Smooth muscle cell (in vitro differentiated cells): Measurements from ENCODE around the gene SART1. TPM values are rescaled to one million over a fixed set of nuclear protein-coding genes. Genes with fewer than 3 reads are reported as not detected.
A peak's percentile ranks its signal among the peaks of the same experiment; 100 is the strongest.

Experiments
- DNase-seq: peaks from one replicate; lab custom pipeline; 2025; ENCODE audit not compliant: unreplicated experiment; lab: John Stamatoyannopoulos, UW
- H2AFZ ChIP-seq: fragments of 200-600 bp; sonication (generic); 2 replicates; pipeline ENCODE4 v1.6.0; 2016; ENCODE audit warnings: antibody characterized with exemption, low read depth, mild to moderate bottlenecking
- H3F3A ChIP-seq: fragments of 200-600 bp; sonication (generic); 2 replicates; pipeline ENCODE4 v1.6.0; 2017; ENCODE audit warnings: antibody characterized with exemption, low read depth
- H3K27ac ChIP-seq: fragments of 200-600 bp; sonication (generic); 2 replicates; pipeline ENCODE4 v1.5.1; 2016; ENCODE audit warnings: low read depth, mild to moderate bottlenecking
- H3K27me3 ChIP-seq: fragments of 200-600 bp; sonication (generic); 2 replicates; pipeline ENCODE4 v1.6.1; 2016; ENCODE audit warnings: low read depth, mild to moderate bottlenecking
- H3K36me3 ChIP-seq: fragments of 200-600 bp; sonication (generic); 2 replicates; pipeline ENCODE4 v1.5.1; 2016; ENCODE audit warnings: low read depth
- H3K4me1 ChIP-seq: fragments of 200-600 bp; sonication (generic); 2 replicates; pipeline ENCODE4 v1.5.1; 2016; ENCODE audit warnings: low read depth
- H3K4me2 ChIP-seq: fragments of 200-600 bp; sonication (generic); 2 replicates; pipeline ENCODE4 v1.6.0; 2016; ENCODE audit warnings: mild to moderate bottlenecking
- H3K4me3 ChIP-seq: fragments of 200-600 bp; sonication (generic); 2 replicates; pipeline ENCODE4 v1.5.1; 2016; ENCODE audit warnings: mild to moderate bottlenecking
- H3K79me2 ChIP-seq: fragments of 200-600 bp; sonication (generic); 2 replicates; pipeline ENCODE4 v1.6.0; 2016; ENCODE audit warnings: low read depth, mild to moderate bottlenecking
- H3K9ac ChIP-seq: fragments of 200-600 bp; sonication (generic); 2 replicates; pipeline ENCODE4 v1.6.0; 2016; ENCODE audit warnings: low read depth
- H3K9me3 ChIP-seq: fragments of 200-600 bp; sonication (generic); replicated peaks from 2 replicates; pipeline ENCODE4 v1.5.1; 2016; ENCODE audit warnings: low read depth
- H4K20me1 ChIP-seq: fragments of 200-600 bp; sonication (generic); 2 replicates; pipeline ENCODE4 v1.6.0; 2016; ENCODE audit warnings: low read depth
- WGBS: methylation state at CpG from one replicate; pipeline ENCODE4 v1.1.7; 2016; ENCODE audit warnings: low lambda C conversion rate; 5-methylcytosine and 5-hydroxymethylcytosine counted together
- polyA plus RNA-seq: library from polyadenylated mRNA; unstranded; fragments of >200 nt; fragmentation: Nextera tagmentation; extraction: Ambion mirVana; gene quantifications from 2 replicates; pipeline ENCODE4 v1.2.1, GENCODE V29; 2016
- total RNA-seq: library from RNA; depleted of rRNA; stranded (reverse); fragments of >200 nt; gene quantifications from 2 replicates; pipeline ENCODE4 v1.2.3, GENCODE V29; 2014
- TF ChIP-seq, protein P1 (sequence below): fragments of 200-600 bp; sonication (generic); IDR thresholded peaks from 2 replicates; pipeline ENCODE4 v1.5.1; 2017; ENCODE audit warnings: borderline replicate concordance, mild to moderate bottlenecking, antibody characterized with exemption; ENCODE audit not compliant: insufficient read depth, poor library complexity, severe bottlenecking

SART1 gene, protein sequence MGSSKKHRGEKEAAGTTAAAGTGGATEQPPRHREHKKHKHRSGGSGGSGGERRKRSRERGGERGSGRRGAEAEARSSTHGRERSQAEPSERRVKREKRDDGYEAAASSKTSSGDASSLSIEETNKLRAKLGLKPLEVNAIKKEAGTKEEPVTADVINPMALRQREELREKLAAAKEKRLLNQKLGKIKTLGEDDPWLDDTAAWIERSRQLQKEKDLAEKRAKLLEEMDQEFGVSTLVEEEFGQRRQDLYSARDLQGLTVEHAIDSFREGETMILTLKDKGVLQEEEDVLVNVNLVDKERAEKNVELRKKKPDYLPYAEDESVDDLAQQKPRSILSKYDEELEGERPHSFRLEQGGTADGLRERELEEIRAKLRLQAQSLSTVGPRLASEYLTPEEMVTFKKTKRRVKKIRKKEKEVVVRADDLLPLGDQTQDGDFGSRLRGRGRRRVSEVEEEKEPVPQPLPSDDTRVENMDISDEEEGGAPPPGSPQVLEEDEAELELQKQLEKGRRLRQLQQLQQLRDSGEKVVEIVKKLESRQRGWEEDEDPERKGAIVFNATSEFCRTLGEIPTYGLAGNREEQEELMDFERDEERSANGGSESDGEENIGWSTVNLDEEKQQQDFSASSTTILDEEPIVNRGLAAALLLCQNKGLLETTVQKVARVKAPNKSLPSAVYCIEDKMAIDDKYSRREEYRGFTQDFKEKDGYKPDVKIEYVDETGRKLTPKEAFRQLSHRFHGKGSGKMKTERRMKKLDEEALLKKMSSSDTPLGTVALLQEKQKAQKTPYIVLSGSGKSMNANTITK
- 13.0 and 22.5 TPM in 2 replicates for total RNA-seq
- 61.4 and 62.5 TPM in 2 replicates for polyA plus RNA-seq

DNA sequence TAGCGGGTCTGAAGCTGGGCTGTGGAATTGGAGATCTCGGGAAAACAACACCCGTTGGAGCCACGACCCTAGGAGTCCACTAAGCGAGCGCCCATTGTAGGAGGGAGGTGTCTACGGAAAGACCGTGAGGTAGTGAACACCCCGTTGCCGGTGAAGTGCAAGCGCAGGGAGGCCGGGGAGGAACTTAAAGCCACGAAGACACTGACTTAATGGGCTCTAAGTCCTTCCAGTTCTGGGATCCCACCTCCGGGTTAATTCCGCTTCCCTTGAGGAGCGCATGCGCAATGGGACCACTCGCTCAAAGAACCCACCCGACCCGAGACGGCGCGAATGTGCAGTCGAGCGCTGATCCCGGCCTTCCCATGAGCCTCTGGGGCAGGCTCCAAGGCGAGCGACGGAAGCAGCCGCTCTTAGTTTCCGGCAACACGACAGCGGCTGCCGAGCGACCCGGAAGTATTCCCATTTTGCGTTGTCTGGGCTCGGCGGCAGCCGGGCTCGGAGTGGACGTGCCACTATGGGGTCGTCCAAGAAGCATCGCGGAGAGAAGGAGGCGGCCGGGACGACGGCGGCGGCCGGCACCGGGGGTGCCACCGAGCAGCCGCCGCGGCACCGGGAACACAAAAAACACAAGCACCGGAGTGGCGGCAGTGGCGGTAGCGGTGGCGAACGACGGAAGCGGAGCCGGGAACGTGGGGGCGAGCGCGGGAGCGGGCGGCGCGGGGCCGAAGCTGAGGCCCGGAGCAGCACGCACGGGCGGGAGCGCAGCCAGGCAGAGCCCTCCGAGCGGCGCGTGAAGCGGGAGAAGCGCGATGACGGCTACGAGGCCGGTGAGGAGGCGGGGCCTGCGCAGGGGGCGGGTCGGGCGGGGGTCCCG, at the start of gene SART1:
Gene SART1 (plus strand): TSS at position 468 of the 874 bp plus-strand sequence. CDS start 47 bp downstream, at position 515.
- H3K4me2 ChIP-seq = peak within 1 kb of the TSS; percentile 96
- DNase-seq = peak; percentile 86
- peaks cover 7% of the 10 kb centered on the region for H4K20me1 ChIP-seq
- WGBS = 1% methylated on average over 75 of the region's 97 CpGs
- H3K27ac ChIP-seq = peak within 1 kb of the TSS; percentile 94
- H3K4me1 ChIP-seq = peaks cover 12% of the 10 kb centered on the region
- H2AFZ ChIP-seq = peak within 1 kb of the TSS; percentile 90
- peaks cover 26% of the 10 kb centered on the region for H3K79me2 ChIP-seq
- H3K9me3 ChIP-seq = no peaks in the 10 kb centered on the region
- H3K36me3 ChIP-seq = no peaks in the 10 kb centered on the region
- peak within 1 kb of the TSS; percentile 99 for H3K9ac ChIP-seq
- TF ChIP-seq, protein P1, sequence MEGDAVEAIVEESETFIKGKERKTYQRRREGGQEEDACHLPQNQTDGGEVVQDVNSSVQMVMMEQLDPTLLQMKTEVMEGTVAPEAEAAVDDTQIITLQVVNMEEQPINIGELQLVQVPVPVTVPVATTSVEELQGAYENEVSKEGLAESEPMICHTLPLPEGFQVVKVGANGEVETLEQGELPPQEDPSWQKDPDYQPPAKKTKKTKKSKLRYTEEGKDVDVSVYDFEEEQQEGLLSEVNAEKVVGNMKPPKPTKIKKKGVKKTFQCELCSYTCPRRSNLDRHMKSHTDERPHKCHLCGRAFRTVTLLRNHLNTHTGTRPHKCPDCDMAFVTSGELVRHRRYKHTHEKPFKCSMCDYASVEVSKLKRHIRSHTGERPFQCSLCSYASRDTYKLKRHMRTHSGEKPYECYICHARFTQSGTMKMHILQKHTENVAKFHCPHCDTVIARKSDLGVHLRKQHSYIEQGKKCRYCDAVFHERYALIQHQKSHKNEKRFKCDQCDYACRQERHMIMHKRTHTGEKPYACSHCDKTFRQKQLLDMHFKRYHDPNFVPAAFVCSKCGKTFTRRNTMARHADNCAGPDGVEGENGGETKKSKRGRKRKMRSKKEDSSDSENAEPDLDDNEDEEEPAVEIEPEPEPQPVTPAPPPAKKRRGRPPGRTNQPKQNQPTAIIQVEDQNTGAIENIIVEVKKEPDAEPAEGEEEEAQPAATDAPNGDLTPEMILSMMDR = no peak
- H3F3A ChIP-seq = no peaks in the 10 kb centered on the region
- no peaks in the 10 kb centered on the region for H3K27me3 ChIP-seq
- peak within 1 kb of the TSS; percentile 96 for H3K4me3 ChIP-seq

DNA sequence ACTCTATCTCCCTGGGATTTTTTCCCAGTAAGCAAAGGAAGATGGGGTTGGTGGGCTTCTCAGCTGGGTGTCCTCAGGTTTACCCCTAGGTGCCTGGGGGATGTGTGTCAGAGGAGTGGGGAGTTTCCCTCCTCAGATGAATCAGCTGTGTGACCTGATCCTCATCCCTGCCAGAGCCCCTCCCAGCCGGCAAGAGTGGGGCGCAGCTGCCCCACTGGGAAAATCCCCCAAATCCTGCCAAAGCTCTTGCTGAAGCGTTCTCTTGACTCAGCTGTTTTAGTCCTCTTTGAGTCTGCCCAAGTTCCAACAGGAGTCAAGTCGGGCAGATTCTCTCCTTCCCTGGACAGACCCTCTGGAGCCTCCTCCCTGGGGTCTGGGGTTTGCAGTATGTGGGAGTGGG, 48.7 kb upstream of the SART1 start:
- H3K79me2 ChIP-seq = peaks cover 13% of the 10 kb centered on the region
- H3K4me2 ChIP-seq = peak overlapping the region; percentile 15
- H3K4me1 ChIP-seq = peaks cover 8% of the 10 kb centered on the region
- no peak for DNase-seq
- H3K36me3 ChIP-seq = no peaks in the 10 kb centered on the region
- no peak overlapping the region for H2AFZ ChIP-seq
- no peaks in the 10 kb centered on the region for H4K20me1 ChIP-seq
- 55% methylated on average over 4 of the region's 4 CpGs for WGBS
- peak overlapping the region; percentile 61 for H3K27ac ChIP-seq
- H3F3A ChIP-seq = peaks cover 19% of the 10 kb centered on the region
- no peaks in the 10 kb centered on the region for H3K27me3 ChIP-seq
- no peaks in the 10 kb centered on the region for H3K9me3 ChIP-seq
- TF ChIP-seq, protein P1 = no peak
- peak overlapping the region; percentile 31 for H3K9ac ChIP-seq
- no peak overlapping the region for H3K4me3 ChIP-seq

DNA sequence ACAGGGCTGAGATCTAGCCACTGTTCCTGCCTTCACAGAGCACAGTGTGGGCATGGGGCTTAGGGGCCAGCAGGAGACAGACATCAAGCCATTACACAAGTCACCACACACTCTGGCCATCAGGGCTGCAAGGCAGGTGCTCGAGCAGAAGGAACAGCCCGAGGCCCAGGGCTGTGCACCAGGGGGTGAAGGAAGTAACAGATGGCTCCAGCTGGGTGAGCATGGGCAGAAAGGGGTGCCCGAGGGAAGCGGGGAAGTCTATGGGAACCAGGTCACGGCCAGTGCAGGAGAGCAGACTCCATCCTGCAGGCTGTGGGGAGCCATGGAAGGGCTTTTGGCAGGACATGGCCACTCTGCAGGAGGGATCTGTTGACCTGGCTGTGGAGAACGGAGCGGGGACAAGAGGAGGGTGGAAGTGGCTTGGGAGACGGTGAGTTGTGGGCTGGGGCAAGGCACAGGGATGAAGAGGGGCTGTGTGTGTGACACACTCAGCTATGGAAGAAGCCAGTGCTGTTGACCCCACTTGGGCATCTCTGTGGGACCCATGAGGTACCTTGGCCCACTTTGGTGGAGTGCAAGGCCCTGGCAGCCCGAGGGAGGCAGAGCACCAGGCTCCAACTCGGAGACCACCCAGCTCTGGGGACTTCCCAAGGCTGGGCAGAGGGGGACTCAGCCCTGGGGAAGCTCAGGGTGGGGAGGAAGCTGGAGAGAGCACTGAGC, 46.3 kb upstream of the SART1 start:
- peak overlapping the region; percentile 38 for H3K4me2 ChIP-seq
- 70% methylated on average over 10 of the region's 10 CpGs for WGBS
- no peaks in the 10 kb centered on the region for H3K27me3 ChIP-seq
- TF ChIP-seq, protein P1 = no peak
- H3K9ac ChIP-seq = peak overlapping the region; percentile 46
- peak overlapping the region; percentile 97 for H3K27ac ChIP-seq
- peaks cover 26% of the 10 kb centered on the region for H3F3A ChIP-seq
- H3K4me1 ChIP-seq = peaks cover 17% of the 10 kb centered on the region
- no peaks in the 10 kb centered on the region for H3K9me3 ChIP-seq
- H3K79me2 ChIP-seq = peaks cover 32% of the 10 kb centered on the region
- no peak overlapping the region for H3K4me3 ChIP-seq
- no peak overlapping the region for H2AFZ ChIP-seq
- no peak for DNase-seq
- no peaks in the 10 kb centered on the region for H3K36me3 ChIP-seq
- H4K20me1 ChIP-seq = peaks cover 3% of the 10 kb centered on the region
